Mesenchymal stem cell (in vitro differentiated cells and primary cell): ENCODE results near the gene SCAF11.

Source experiments
- DNase-seq: peaks from one replicate; pipeline ENCODE4 v3.0.0-alpha.2; 2013
- H2AFZ ChIP-seq: one replicate; pipeline ENCODE4 v1.6.1; 2013; ENCODE audit warnings: low read depth, mild to moderate bottlenecking, control low read depth, inconsistent platforms, low read length, moderate library complexity
- H2AK5ac ChIP-seq: 2 replicates; pipeline ENCODE4 v1.6.1; 2013; ENCODE audit warnings: low read length, moderate library complexity, mild to moderate bottlenecking, inconsistent platforms; ENCODE audit not compliant: severe bottlenecking
- H2BK120ac ChIP-seq: one replicate; pipeline ENCODE4 v1.6.1; 2013; ENCODE audit warnings: low read depth, mild to moderate bottlenecking, inconsistent platforms, low read length, moderate library complexity
- H2BK12ac ChIP-seq, 2 experiments: one replicate each; pipeline ENCODE4 v1.6.1; 2013; ENCODE audit warnings: inconsistent platforms in 2 of 2, low read length in 2 of 2, mild to moderate bottlenecking in 2 of 2, moderate library complexity in 2 of 2, control low read depth in 1 of 2
- H2BK15ac ChIP-seq: one replicate; pipeline ENCODE4 v1.6.1; 2013; ENCODE audit warnings: mild to moderate bottlenecking, low read depth, inconsistent platforms; ENCODE audit not compliant: poor library complexity, severe bottlenecking
- H2BK5ac ChIP-seq: 2 replicates; pipeline ENCODE4 v1.6.1; 2013; ENCODE audit warnings: low read depth, mild to moderate bottlenecking, low read length, control low read depth, inconsistent platforms; ENCODE audit not compliant: poor library complexity, severe bottlenecking
- H3K14ac ChIP-seq, 2 experiments: one replicate each; pipeline ENCODE4 v1.6.1; 2013; ENCODE audit warnings: inconsistent platforms in 2 of 2, low read length in 2 of 2, control low read depth in 1 of 2, mild to moderate bottlenecking in 1 of 2, moderate library complexity in 1 of 2
- H3K18ac ChIP-seq, 2 experiments: one replicate each; pipeline ENCODE4 v1.6.1; 2013; ENCODE audit warnings: inconsistent platforms in 2 of 2, low read length in 2 of 2, control low read depth in 1 of 2, low read depth in 1 of 2, mild to moderate bottlenecking in 1 of 2
- H3K23ac ChIP-seq, 2 experiments: one replicate each; pipeline ENCODE4 v1.6.1; 2013; ENCODE audit warnings: inconsistent platforms in 2 of 2, low read length in 2 of 2, mild to moderate bottlenecking in 2 of 2, moderate library complexity in 2 of 2, control low read depth in 1 of 2
- H3K27ac ChIP-seq: 2 replicates; pipeline ENCODE4 v1.5.1; 2013; ENCODE audit warnings: mild to moderate bottlenecking, moderate library complexity, low read length, control low read depth, inconsistent platforms; ENCODE audit not compliant: poor library complexity, severe bottlenecking
- H3K27me3 ChIP-seq, 2 experiments: 2 replicates each; pipeline versions ENCODE4 v1.6.1 to v1.7.0; 2013; ENCODE audit warnings: low read length in 2 of 2, mild to moderate bottlenecking in 2 of 2, moderate library complexity in 2 of 2, control low read depth in 1 of 2, inconsistent platforms in 1 of 2; ENCODE audit not compliant: control insufficient read depth in 1 of 2, insufficient read depth in 1 of 2
- H3K36me3 ChIP-seq, 2 experiments: 2 replicates each; pipeline versions ENCODE4 v1.6.1 to v1.7.0; 2013; ENCODE audit warnings: low read length in 2 of 2, control low read depth in 1 of 2, inconsistent platforms in 1 of 2, low read depth in 1 of 2, mild to moderate bottlenecking in 1 of 2; ENCODE audit not compliant: insufficient read depth in 2 of 2, control insufficient read depth in 1 of 2
- H3K4ac ChIP-seq, 2 experiments: one replicate each; pipeline ENCODE4 v1.6.1; 2013; ENCODE audit warnings: inconsistent platforms in 2 of 2, low read length in 2 of 2, mild to moderate bottlenecking in 2 of 2, moderate library complexity in 2 of 2, control low read depth in 1 of 2, low read depth in 1 of 2
- H3K4me1 ChIP-seq: 2 replicates; pipeline ENCODE4 v1.6.1; 2013; ENCODE audit warnings: low read depth, low read length, control low read depth; ENCODE audit not compliant: control insufficient read depth, insufficient read depth
- H3K4me2 ChIP-seq: 2 replicates; pipeline ENCODE4 v1.6.1; 2013; ENCODE audit warnings: low read length, mild to moderate bottlenecking, inconsistent platforms; ENCODE audit not compliant: poor library complexity, severe bottlenecking
- H3K4me3 ChIP-seq, 2 experiments: 2 replicates each; pipeline versions ENCODE4 v1.5.1 to v1.7.0; 2013; ENCODE audit warnings: low read length in 2 of 2, mild to moderate bottlenecking in 2 of 2, control low read depth in 1 of 2, low read depth in 1 of 2; ENCODE audit not compliant: insufficient read depth in 1 of 2
- H3K79me1 ChIP-seq: replicated peaks from 2 replicates; pipeline ENCODE4 v1.6.1; 2013; ENCODE audit warnings: mild to moderate bottlenecking, control low read depth, low read length, inconsistent platforms; ENCODE audit not compliant: poor library complexity, severe bottlenecking
- H3K9ac ChIP-seq: 2 replicates; pipeline ENCODE4 v1.7.0; 2013; ENCODE audit warnings: mild to moderate bottlenecking, low read length, moderate library complexity
- H3K9me3 ChIP-seq: 2 replicates; pipeline ENCODE4 v1.7.0; 2013; ENCODE audit warnings: mild to moderate bottlenecking, low read length; ENCODE audit not compliant: control insufficient read depth
- H4K8ac ChIP-seq: one replicate; pipeline ENCODE4 v1.6.1; 2013; ENCODE audit warnings: inconsistent platforms, mild to moderate bottlenecking, low read length, moderate library complexity
- H4K91ac ChIP-seq: one replicate; pipeline ENCODE4 v1.6.1; 2013; ENCODE audit warnings: mild to moderate bottlenecking, low read length, inconsistent platforms
- WGBS: methylation state at CpG from one replicate; pipeline ENCODE4 v1.1.7; 2013; ENCODE audit warnings: mixed read lengths; 5-methylcytosine and 5-hydroxymethylcytosine counted together

SCAF11 gene

GRCh38 chr12:45988264-45988663 is 2.1 kb downstream of the SCAF11 start:
- Histone ChIP-seq H2AK5ac (no peak overlapping the region), H3K27ac (no peak overlapping the region), H3K23ac (no peak overlapping the region), H2BK12ac (no peak overlapping the region), H3K4me2 (peak overlapping the region; percentile 41), H4K91ac (no peak overlapping the region), H3K4me1 (peaks cover 5% of the 10 kb centered on the region), H2BK5ac (no peak overlapping the region), H3K36me3 (peaks cover 0 to 16% of the 10 kb centered on the region in 2 experiments), H3K4me3 (peak overlapping the region in 1 of 2 experiments; percentile 89), H3K14ac (no peak overlapping the region), H4K8ac (no peak overlapping the region), H2BK15ac (no peak overlapping the region), H2BK120ac (no peak overlapping the region), H3K4ac (no peak overlapping the region), H3K9ac (peak overlapping the region; percentile 99), H3K79me1 (no peaks in the 10 kb centered on the region), H3K9me3 (no peaks in the 10 kb centered on the region), H3K18ac (no peak overlapping the region), H3K27me3 (no peaks in the 10 kb centered on the region), H2AFZ (no peak overlapping the region)
- peak; percentile 28 for DNase-seq
- 81% methylated on average over 3 of the region's 3 CpGs for WGBS

GRCh38 chr12:45987340-45987727 is 3.0 kb downstream of the SCAF11 start:
- no peak overlapping the region for H2BK12ac ChIP-seq
- H2BK15ac ChIP-seq: no peak overlapping the region
- H3K4me3 ChIP-seq: peak overlapping the region in 1 of 2 experiments; percentile 89
- no peak overlapping the region for H4K8ac ChIP-seq
- peak overlapping the region; percentile 99 for H3K9ac ChIP-seq
- peak; percentile 10 for DNase-seq
- H2AK5ac ChIP-seq: no peak overlapping the region
- H3K18ac ChIP-seq: no peak overlapping the region
- H2AFZ ChIP-seq: no peak overlapping the region
- no peaks in the 10 kb centered on the region for H3K27me3 ChIP-seq
- peaks cover 5% of the 10 kb centered on the region for H3K4me1 ChIP-seq
- no peak overlapping the region for H3K14ac ChIP-seq
- no peak overlapping the region for H2BK5ac ChIP-seq
- no peaks in the 10 kb centered on the region for H3K9me3 ChIP-seq
- no peak overlapping the region for H3K4ac ChIP-seq
- no peaks in the 10 kb centered on the region for H3K79me1 ChIP-seq
- WGBS: 89% methylated on average over 2 of the region's 3 CpGs
- no peak overlapping the region for H3K27ac ChIP-seq
- H3K4me2 ChIP-seq: no peak overlapping the region
- no peak overlapping the region for H4K91ac ChIP-seq
- no peak overlapping the region for H2BK120ac ChIP-seq
- no peak overlapping the region for H3K23ac ChIP-seq
- peaks cover 0 to 16% of the 10 kb centered on the region in 2 experiments for H3K36me3 ChIP-seq

DNA sequence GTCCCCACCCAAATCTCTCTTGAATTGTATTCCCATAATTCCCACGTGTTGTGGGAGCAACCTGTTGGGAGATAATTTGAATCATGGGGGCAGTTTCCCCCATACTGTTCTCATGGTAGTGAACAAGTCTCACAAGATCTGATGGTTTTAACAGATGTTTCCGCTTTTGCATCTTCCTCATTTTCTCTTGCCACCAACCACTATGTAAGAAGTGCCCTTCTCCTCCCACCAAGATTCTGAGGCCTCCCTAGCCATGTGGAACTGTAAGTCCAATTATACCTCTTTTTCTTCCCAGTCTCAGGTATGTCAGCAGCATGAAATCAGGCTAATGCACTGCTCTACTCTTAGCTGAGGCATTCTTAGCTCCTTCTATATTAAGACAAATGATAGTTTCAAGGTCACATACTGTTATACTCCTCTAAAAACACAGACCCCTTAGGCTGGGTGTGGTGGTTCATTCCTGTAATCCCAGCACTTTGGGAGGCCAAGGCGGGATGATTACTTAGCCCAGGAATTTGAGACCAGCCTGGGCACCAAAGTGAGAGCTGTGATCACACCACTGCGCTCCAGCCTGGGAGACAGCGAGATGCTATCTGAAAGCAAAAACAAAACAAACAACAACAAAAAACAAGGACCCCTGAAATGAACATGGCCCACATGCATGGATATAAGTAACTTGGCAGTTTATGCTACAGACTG is 3.6 kb downstream of the SCAF11 start:
- Histone ChIP-seq H3K14ac (no peak overlapping the region), H3K23ac (no peak overlapping the region), H3K27me3 (no peaks in the 10 kb centered on the region), H2BK5ac (no peak overlapping the region), H3K27ac (peak overlapping the region; percentile 39), H3K4me2 (no peak overlapping the region), H2AK5ac (peak overlapping the region; percentile 42), H2BK15ac (no peak overlapping the region), H2BK120ac (no peak overlapping the region), H4K91ac (no peak overlapping the region), H3K4me1 (peaks cover 4% of the 10 kb centered on the region), H3K4me3 (no peak overlapping the region), H3K36me3 (peaks cover 0 to 16% of the 10 kb centered on the region in 2 experiments), H3K9ac (no peak overlapping the region), H4K8ac (no peak overlapping the region), H3K79me1 (no peaks in the 10 kb centered on the region), H3K9me3 (no peaks in the 10 kb centered on the region), H3K18ac (no peak overlapping the region), H2AFZ (no peak overlapping the region), H3K4ac (no peak overlapping the region), H2BK12ac (no peak overlapping the region)
- no peak for DNase-seq
- 93% methylated on average over 5 of the region's 5 CpGs for WGBS

DNA sequence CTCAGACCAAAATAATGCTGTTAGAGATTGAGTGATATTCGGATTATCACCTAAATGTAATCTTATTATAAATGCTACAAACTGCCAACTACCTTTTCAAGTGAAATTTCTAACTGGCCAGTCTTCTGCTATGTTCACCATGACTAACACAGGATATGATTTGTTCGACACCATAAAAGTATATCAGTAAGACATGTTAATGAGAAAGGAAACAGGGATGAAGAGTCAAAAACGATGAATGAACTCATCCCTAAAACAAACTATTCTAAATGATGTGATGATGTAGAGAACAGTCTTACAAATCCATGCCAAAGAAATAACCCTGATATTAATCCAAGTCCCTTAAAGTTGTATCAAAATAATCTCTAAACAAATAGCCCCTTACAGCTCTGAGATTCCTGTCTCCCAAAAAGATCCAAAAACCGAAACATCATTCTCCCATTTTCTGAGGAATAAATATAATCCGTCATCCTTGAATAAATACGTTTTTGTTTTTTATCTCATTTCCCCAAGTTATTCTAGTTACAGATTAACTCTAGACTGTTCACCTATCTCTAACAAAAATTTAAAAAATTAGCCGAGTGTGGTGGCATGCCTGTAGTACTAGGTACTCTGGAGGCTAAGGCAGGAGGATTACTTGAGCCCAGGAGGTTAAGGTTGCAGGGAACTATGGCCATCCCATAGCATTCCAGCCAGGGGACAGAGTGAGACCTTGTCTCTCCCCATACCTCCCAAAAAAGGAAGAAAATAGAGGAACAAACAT is 9.1 kb downstream of the SCAF11 start:
- H4K91ac ChIP-seq: no peak overlapping the region
- no peaks in the 10 kb centered on the region for H3K27me3 ChIP-seq
- H3K9ac ChIP-seq: no peak overlapping the region
- no peak overlapping the region for H2BK15ac ChIP-seq
- peak overlapping the region; percentile 82 for H3K27ac ChIP-seq
- H3K14ac ChIP-seq: no peak overlapping the region
- H2BK12ac ChIP-seq: no peak overlapping the region
- no peak overlapping the region for H2BK5ac ChIP-seq
- H3K4me2 ChIP-seq: no peak overlapping the region
- peaks cover 0 to 9% of the 10 kb centered on the region in 2 experiments for H3K36me3 ChIP-seq
- no peak overlapping the region for H3K4me3 ChIP-seq
- no peaks in the 10 kb centered on the region for H3K4me1 ChIP-seq
- H3K18ac ChIP-seq: no peak overlapping the region
- H4K8ac ChIP-seq: no peak overlapping the region
- H3K9me3 ChIP-seq: no peaks in the 10 kb centered on the region
- 99% methylated on average over 3 of the region's 7 CpGs for WGBS
- H2BK120ac ChIP-seq: no peak overlapping the region
- no peak overlapping the region for H3K4ac ChIP-seq
- DNase-seq: no peak
- no peaks in the 10 kb centered on the region for H3K79me1 ChIP-seq
- H3K23ac ChIP-seq: no peak overlapping the region
- H2AK5ac ChIP-seq: no peak overlapping the region
- no peak overlapping the region for H2AFZ ChIP-seq
